ENCODE measurements around the gene DNAI4.
"Not testable (repeated sequence)": the region's sequence is repeated elsewhere in the genome, so short reads cannot be mapped to it uniquely, and the experiment has no call there.

The DNAI4 gene, protein sequence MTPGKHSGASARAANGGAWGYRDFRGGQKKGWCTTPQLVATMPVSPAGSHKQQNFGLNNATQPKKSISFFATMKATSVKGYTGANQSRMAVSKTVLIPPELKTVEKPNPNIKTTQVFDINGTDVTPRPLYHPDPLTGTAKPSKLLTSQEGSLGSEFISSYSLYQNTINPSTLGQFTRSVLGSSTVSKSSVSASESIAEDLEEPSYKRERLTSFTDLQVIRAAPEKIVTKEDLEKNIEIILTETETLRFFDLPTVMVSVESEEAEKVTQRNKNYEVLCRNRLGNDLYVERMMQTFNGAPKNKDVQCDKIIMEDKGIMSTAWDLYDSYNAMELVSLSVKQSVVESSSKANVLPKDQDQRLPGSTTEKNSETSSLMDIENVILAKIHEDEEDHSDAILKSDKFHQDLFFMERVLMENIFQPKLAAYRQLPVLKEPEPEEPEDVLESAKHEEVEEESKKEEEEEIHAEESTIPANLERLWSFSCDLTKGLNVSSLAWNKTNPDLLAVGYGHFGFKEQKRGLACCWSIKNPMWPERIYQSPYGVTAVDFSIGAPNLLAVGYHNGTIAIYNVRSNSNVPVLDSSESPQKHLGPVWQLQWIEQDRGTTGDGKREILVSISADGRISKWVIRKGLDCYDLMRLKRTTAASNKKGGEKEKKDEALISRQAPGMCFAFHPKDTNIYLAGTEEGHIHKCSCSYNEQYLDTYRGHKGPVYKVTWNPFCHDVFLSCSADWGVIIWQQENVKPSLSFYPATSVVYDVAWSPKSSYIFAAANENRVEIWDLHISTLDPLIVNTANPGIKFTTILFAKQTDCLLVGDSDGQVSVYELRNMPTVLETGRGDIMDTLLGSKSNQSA

GRCh38 chr1:66924756-66925557 lies at the start of gene DNAI4, which contains the start of gene MIER1:
Gene DNAI4, minus strand, starts transcription at chr1:66924856. Its CDS starts 25 bp downstream, at chr1:66924831.
Gene MIER1, plus strand, starts transcription at chr1:66924990. Its CDS starts 39 bp downstream, at chr1:66925029.
- DNase-seq (ENCODE audit: low spot score) = peak; percentile 97

- no peak for DNase-seq (ENCODE audit: low spot score)
These were observed 43.9 kb upstream of the DNAI4 start for GRCh38 chr1:66968574-66968973.

DNA sequence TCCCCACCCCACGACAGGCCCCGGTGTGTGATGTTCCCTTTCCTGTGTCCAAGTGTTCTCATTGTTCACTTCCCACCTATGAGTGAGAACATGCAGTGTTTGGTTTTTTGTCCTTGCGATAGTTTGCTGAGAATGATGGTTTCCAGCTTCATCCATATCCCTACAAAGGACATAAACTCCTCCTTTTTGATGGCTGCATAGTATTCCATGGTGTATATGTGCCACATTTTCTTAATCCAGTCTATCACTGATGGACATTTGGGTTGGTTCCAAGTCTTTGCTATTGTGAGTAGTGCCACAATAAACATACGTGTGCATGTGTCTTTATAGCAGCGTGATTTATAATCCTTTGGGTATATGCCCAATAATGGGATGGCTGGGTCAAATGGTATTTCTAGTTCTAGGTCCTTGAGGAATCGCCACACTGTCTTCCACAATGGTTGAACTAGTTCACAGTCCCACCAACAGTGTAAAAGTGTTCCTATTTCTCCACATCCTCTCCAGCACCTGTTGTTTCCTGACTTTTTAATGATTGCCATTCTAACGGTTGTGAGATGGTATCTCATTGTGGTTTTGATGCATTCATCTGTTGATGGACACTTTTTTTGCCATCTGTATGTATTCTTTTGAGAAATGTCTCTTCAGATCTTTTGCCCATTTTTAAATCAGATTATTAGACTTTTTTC lies 41.7 kb upstream of the DNAI4 start:
- DNase-seq (ENCODE audit: low spot score) = not testable (repeated sequence)

DNA sequence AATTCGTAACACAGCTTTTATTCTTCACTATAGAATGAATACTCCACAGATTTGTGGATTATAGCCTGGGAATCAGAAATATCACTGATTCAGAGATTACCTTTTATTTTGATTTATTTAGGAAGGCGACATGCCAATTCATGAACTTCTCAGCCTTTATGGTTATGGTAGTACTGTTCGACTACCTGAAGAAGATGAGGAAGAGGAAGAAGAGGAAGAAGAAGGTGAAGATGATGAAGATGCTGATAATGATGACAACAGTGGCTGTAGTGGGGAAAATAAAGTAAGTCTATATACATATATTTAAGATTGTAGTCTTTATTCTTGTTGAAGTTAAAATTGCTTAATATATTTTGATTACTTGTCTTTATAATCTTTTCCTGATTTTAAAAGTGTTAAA lies 33.3 kb upstream of the DNAI4 start:
- no peak for DNase-seq (ENCODE audit: low spot score)

- no peak for DNase-seq (ENCODE audit: low spot score)
These were observed 29.6 kb upstream of the DNAI4 start for GRCh38 chr1:66954208-66954607.

- no peak for DNase-seq (ENCODE audit: low spot score)
These were observed 26.9 kb upstream of the DNAI4 start for GRCh38 chr1:66951513-66951912.

DNA sequence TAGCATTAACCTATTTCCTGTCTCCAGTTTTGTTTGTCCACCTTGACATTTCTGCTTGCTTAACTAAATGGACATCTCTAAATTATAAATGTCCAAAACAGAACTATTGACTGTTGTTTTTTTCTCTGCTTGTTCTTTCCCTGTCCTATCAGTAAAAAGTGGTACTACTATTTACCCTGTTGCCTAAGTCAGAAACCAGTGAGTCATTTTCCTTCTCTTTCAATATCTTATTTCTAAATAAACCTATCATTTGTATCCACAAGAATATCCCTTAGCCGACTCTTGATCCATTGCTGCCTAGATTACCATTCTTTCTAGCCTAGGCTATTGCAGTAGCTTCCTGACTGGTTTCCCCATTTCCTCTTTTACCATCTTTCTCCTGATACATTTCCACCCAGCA lies 22.6 kb upstream of the DNAI4 start:
- no peak for DNase-seq (ENCODE audit: low spot score)

- no peak for DNase-seq (ENCODE audit: low spot score)
These were observed 20.7 kb upstream of the DNAI4 start for GRCh38 chr1:66945316-66945715.

- no peak for DNase-seq (ENCODE audit: low spot score)
These were observed 19.9 kb upstream of the DNAI4 start for GRCh38 chr1:66944330-66945274.

DNA sequence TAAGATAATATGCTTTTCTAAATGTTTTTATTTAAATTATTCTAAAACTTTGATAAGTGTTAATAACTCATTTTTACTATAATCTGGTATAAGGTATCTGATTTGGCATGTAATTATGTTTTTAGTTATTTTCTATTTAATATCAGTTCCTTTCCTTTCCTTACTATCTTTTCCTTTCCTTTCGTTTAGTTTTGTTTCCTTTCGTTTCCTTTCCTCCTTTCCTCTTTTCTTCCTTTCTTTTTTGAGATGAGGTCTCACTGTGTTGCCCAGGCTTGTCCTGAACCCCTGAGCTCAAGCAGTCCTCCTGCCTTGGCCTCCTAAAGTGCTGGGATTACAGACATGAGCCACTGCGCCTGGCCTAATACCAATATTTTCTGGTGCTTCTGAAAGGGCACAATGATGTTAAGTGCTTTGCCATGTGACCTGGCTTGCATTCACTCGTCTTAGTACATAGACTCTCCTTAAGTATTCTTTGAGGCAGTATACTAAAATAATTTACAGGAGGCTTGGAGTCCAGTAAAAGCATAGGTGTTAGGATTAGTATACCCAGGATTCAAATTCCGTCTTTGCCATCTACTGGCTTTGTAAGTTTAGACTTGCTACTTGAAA lies 18.8 kb upstream of the DNAI4 start:
- DNase-seq (ENCODE audit: low spot score) = no peak

GRCh38 chr1:66940981-66941380 lies 16.3 kb upstream of the DNAI4 start:
- no peak for DNase-seq (ENCODE audit: low spot score)

- DNase-seq (ENCODE audit: low spot score) = no peak
These were observed 14.0 kb upstream of the DNAI4 start for GRCh38 chr1:66938613-66939012.

GRCh38 chr1:66937529-66938234 lies 13.0 kb upstream of the DNAI4 start:
- no peak for DNase-seq (ENCODE audit: low spot score)

DNA sequence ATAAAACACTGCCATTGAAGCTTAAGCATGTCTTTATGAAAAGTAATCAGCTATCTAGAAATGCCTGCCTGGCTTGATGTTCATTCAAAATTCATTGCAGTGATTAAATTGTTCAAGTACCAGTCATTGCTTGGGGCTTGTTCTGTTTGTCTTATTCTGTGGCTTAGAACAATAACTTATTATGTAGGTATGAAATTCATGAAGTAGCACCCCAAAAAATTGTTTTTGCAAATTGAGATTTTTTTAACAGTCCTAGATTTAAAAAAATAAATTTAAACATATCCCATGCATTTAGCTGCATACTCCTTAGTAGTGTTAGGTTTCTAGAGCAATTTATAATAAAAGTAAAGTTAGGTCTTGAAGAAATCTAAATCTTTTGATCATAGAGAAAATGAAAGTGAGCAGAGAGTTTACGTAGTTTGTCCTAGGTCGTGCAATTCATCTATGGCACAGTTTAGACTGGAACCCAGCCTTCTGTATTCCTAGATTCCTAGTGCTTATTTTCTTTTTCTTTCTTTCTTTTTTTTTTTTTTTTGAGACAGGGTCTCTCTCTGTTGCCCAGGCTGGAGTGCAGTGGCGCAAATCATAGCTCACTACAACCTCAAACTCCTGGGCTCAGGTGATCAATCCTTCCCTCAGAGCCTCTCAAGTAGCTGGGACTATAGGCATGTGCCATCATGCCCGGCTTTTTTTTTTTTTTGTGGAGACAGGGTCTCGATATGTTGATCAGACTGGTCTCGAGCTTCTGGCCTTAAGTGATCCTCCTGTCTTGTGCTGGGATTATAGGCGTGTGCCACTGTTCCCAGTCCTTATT lies 9.4 kb upstream of the DNAI4 start:
- DNase-seq (ENCODE audit: low spot score) = no peak

DNA sequence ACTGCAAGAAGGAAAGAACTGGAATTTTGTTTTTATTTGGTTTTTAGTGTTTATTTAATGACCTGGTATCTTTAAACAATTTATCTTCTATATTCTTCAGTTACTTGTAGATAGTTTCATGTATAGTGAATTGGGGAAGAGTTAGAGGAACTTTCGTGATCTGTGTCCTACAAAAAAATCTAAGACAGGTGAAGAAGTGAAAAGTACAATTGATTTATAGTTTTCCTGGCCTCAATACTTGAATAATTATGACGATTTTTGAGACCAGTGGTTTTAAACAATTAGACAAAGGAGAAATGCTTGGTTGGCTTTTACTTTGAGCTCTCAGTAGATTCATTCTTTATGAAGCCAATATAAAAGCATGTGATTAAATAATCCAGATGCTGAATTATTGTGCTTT lies 7.6 kb upstream of the DNAI4 start:
- no peak for DNase-seq (ENCODE audit: low spot score)

DNA sequence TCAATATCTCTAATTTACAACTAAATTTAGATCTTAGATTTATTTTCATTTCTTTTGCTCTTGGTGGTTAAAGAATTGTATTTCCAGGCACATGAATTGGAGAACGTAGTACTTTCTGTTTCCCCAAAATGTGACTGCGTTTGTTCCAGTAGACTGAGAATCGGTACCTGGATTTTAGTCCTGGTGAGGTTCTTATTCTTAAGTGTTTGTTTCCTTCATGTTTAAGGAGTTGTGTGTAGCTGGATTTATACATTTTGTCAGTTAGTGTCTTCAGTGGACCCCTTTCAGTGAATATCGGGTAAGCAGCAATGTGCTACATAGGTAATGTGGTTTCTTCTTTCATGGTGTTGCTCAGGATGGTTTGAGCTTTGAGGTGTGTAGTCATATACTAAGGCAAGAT lies 6.9 kb upstream of the DNAI4 start:
- DNase-seq (ENCODE audit: low spot score) = peak; percentile 37

- no peak for DNase-seq (ENCODE audit: low spot score)
These were observed 6.1 kb upstream of the DNAI4 start for GRCh38 chr1:66930823-66931174.

- peak; percentile 96 for DNase-seq (ENCODE audit: low spot score)
These were observed 5.6 kb upstream of the DNAI4 start for GRCh38 chr1:66929999-66930822.

All from NAMALWA (cell line).